ENCODE data around the gene KLK5.
"Not testable (repeated sequence)": the region's sequence is repeated elsewhere in the genome, so short reads cannot be mapped to it uniquely, and the experiment has no call there.

Gene KLK5

GRCh38 chr19:50994129-50994528 is 41.3 kb upstream of the KLK5 start:
- DNase-seq (ENCODE audit: low read depth) = no peak
- no peak overlapping the region for H3K4me3 ChIP-seq (ENCODE audit: low read depth, low read length)
- TF ChIP-seq, protein P1, sequence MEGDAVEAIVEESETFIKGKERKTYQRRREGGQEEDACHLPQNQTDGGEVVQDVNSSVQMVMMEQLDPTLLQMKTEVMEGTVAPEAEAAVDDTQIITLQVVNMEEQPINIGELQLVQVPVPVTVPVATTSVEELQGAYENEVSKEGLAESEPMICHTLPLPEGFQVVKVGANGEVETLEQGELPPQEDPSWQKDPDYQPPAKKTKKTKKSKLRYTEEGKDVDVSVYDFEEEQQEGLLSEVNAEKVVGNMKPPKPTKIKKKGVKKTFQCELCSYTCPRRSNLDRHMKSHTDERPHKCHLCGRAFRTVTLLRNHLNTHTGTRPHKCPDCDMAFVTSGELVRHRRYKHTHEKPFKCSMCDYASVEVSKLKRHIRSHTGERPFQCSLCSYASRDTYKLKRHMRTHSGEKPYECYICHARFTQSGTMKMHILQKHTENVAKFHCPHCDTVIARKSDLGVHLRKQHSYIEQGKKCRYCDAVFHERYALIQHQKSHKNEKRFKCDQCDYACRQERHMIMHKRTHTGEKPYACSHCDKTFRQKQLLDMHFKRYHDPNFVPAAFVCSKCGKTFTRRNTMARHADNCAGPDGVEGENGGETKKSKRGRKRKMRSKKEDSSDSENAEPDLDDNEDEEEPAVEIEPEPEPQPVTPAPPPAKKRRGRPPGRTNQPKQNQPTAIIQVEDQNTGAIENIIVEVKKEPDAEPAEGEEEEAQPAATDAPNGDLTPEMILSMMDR (IDR thresholded peaks at IDR 0.05; ENCODE audit: low read depth, low read length, missing control alignments) = no peak

DNA sequence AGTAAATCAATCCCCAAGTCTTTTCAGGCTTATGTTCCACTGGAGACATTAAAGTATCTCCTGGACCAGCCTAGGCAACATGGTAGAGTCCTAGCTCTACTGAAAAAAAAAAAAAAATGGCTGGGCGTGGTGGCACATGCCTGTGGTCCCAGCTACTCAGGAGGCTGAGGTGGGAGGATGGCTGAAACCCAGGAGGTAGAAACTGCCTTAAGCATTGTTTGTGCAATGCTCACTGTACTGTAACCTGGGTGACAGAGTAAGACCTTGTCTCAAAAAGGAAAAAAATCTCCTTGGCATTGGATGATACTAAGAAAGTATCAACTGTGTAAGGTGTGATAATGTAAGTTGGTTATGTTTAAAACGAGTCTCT is 39.8 kb upstream of the KLK5 start:
- TF ChIP-seq, protein P1 (IDR thresholded peaks at IDR 0.05; ENCODE audit: low read depth, low read length, missing control alignments) = no peak
- H3K4me3 ChIP-seq (ENCODE audit: low read depth, low read length) = no peak overlapping the region
- no peak for DNase-seq (ENCODE audit: low read depth)

GRCh38 chr19:50984416-50984815 is 31.6 kb upstream of the KLK5 start:
- DNase-seq (ENCODE audit: low read depth); H3K4me3 ChIP-seq (ENCODE audit: low read depth, low read length): not testable (repeated sequence)

DNA sequence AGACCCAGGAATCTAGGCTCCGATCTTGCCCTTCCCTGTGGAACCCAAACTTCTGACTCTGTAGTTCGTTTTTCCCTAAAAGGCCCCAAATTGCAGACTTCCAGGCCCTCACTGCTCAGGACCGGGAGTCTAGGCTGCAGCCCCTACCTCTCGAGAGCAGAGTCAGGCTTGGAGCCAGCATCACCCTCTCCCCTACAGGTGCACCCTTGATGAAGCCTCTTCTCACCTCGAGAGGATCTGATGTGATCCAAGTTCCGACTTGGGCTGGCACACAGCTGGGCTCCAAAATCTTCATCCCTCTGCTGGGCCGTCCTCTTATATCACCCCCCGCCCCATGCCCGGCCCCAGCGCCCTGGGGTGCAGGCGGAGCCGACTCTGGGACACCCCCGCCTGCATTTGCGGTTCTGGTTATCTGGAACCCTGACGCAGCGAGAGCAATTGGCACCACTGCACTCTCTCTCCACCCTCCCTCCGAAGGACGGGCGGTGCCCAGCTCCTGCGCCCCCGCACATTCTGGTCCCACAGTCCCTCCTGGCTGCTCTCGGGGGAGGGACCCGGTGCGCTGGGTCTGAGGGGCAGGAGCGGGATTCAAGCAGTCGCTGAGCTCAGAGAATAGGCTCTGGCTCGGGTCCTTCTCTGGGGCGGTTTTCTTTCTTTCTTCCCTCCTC is 30.9 kb upstream of the KLK5 start, which contains the start of gene KLK7:
KLK7 (minus strand) TSS at position 293 of the 668 bp plus-strand sequence. CDS start 1,518 bp downstream, outside the sequence.
- H3K4me3 ChIP-seq (ENCODE audit: low read depth, low read length) = no peak within 1 kb of the TSS
- TF ChIP-seq, protein P1 (IDR thresholded peaks at IDR 0.05; ENCODE audit: low read depth, low read length, missing control alignments) = no peak
- no peak for DNase-seq (ENCODE audit: low read depth)

GRCh38 chr19:50982186-50982585 is 29.3 kb upstream of the KLK5 start:
- DNase-seq (ENCODE audit: low read depth) = no peak
- TF ChIP-seq, protein P1 (IDR thresholded peaks at IDR 0.05; ENCODE audit: low read depth, low read length, missing control alignments) = no peak
- no peak overlapping the region for H3K4me3 ChIP-seq (ENCODE audit: low read depth, low read length)

GRCh38 chr19:50981587-50982146 is 28.8 kb upstream of the KLK5 start:
- TF ChIP-seq, protein P1 (IDR thresholded peaks at IDR 0.05; ENCODE audit: low read depth, low read length, missing control alignments) = no peak
- no peak for DNase-seq (ENCODE audit: low read depth)

DNA sequence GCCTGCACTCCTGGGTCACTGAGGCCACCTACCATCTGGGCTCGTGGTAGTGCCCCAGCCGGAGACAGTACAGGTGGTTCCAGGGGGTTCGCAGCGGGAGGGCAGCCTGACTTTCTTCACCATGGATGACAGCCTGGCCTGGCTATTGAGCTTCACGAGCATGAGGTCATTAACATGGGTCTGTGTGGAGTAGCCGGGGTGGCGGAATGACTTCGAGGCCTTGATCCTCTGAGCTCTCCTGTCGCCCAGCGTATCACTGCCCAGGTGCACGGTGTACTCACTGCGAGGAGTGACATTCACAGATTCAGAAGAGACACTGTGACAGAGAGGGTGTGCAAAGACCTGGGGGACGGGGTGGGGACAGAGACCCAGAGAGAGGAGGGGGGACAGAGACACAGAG is 27.4 kb upstream of the KLK5 start:
- DNase-seq (ENCODE audit: low read depth) = no peak
- TF ChIP-seq, protein P1 (IDR thresholded peaks at IDR 0.05; ENCODE audit: low read depth, low read length, missing control alignments) = no peak
- no peak overlapping the region for H3K4me3 ChIP-seq (ENCODE audit: low read depth, low read length)

More at GRCh38 chr19:50981587-50982146, 28.8 kb upstream of the KLK5 start:
- H3K4me3 ChIP-seq (ENCODE audit: low read depth, low read length) = no peak overlapping the region
